Mucosa of descending colon (tissue), 3 donors: ENCODE measurements around the gene EMX2. TPM values are rescaled to one million over a fixed set of nuclear protein-coding genes. Genes with fewer than 3 reads are reported as not detected.

Experiments
- ATAC-seq: fragments of 200-7000 bp; cut with Tn5 transposase; one replicate; pipeline ENCODE4 v1.9.1; 2020; ENCODE audit warnings: mild to moderate bottlenecking, moderate library complexity
- DNase-seq, 3 donors: peaks; one replicate each; pipeline ENCODE4 v3.0.0-alpha.2; 2020
- H3K36me3 ChIP-seq: fragments of 200-600 bp; one replicate; pipeline ENCODE4 v1.8.0; 2021; ENCODE audit warnings: low read depth, mild to moderate bottlenecking
- H3K4me1 ChIP-seq: fragments of 200-600 bp; one replicate; pipeline ENCODE4 v1.8.0; 2021; ENCODE audit warnings: low read depth, mild to moderate bottlenecking
- H3K4me3 ChIP-seq: fragments of 200-600 bp; one replicate; pipeline ENCODE4 v1.8.0; 2021; ENCODE audit warnings: mild to moderate bottlenecking
- H3K9me3 ChIP-seq: fragments of 200-600 bp; one replicate; pipeline ENCODE4 v1.8.0; 2021; ENCODE audit warnings: mild to moderate bottlenecking
- CTCF ChIP-seq: fragments of 200-600 bp; IDR thresholded peaks from one replicate; pipeline ENCODE4 v1.8.0; 2022; ENCODE audit warnings: antibody characterized with exemption, mild to moderate bottlenecking
- intact Hi-C, 2 donors: fragments of 100-400 bp; cut with DNase I in 1 of 2; cut with micrococcal nuclease in 1 of 2; formaldehyde crosslinking; loops; one replicate each; pipeline versions ENCODE4 v1.11.0 to v1.11.1; 2022; cut with DNase I, micrococcal nuclease
- total RNA-seq, 3 donors: library from RNA; stranded (reverse); fragmentation: NEBNext Ultra II Directional in 2 of 3; extraction: Animal tissue kit (Norgen Biotek cat#: 25700) in 2 of 3; gene quantifications; one replicate each; pipeline versions ENCODE4 v1.2.1 to v1.2.4, GENCODE V29; 2021 to 2023
- donor health status: DM: no; HTN: no; CAD: no; lungs with moderate emphysema.
- donor health status: DM: no; HTN: no; CAD: no.
- donor health status: DM: no; HTN: yes; CAD: no.

The EMX2 gene
- total RNA-seq, 3 donors from 2014 or later: not detected

GRCh38 chr10:117544004-117544701 is 1.6 kb downstream of the EMX2 start:
- ATAC-seq (no peak), DNase-seq (no peak)
- H3K4me1 ChIP-seq: peaks cover 25% of the 10 kb centered on the region
- intact Hi-C loops: no loop called here
- no peak for TF ChIP-seq CTCF
- no peaks in the 10 kb centered on the region for H3K9me3 ChIP-seq
- no peaks in the 10 kb centered on the region for H3K36me3 ChIP-seq
- H3K4me3 ChIP-seq: no peak overlapping the region

GRCh38 chr10:117544711-117545140 is 2.2 kb downstream of the EMX2 start:
- TF ChIP-seq CTCF: no peak
- no peak overlapping the region for H3K4me3 ChIP-seq
- H3K36me3 ChIP-seq: no peaks in the 10 kb centered on the region
- DNase-seq (no peak), ATAC-seq (no peak)
- intact Hi-C loops: no loop called here
- H3K9me3 ChIP-seq: no peaks in the 10 kb centered on the region
- peaks cover 25% of the 10 kb centered on the region for H3K4me1 ChIP-seq

- Histone ChIP-seq H3K4me1 (peaks cover 25% of the 10 kb centered on the region), H3K4me3 (no peak overlapping the region), H3K36me3 (no peaks in the 10 kb centered on the region), H3K9me3 (no peaks in the 10 kb centered on the region)
- intact Hi-C loops: no loop called here
- ATAC-seq (no peak), DNase-seq (no peak)
- TF ChIP-seq CTCF: no peak
Measured at GRCh38 chr10:117545141-117546019, 2.8 kb downstream of the EMX2 start.

- peaks cover 25% of the 10 kb centered on the region for H3K4me1 ChIP-seq
- ATAC-seq (no peak), DNase-seq (no peak)
- intact Hi-C loops: no loop called here
- no peak overlapping the region for H3K4me3 ChIP-seq
- no peaks in the 10 kb centered on the region for H3K9me3 ChIP-seq
- TF ChIP-seq CTCF: no peak
- no peaks in the 10 kb centered on the region for H3K36me3 ChIP-seq
Measured at GRCh38 chr10:117546020-117546580, 3.6 kb downstream of the EMX2 start.

- no peak for ATAC-seq
- TF ChIP-seq CTCF: no peak
- H3K4me1 ChIP-seq: peaks cover 25% of the 10 kb centered on the region
- no peaks in the 10 kb centered on the region for H3K36me3 ChIP-seq
- intact Hi-C loops: no loop called here
- no peak for DNase-seq
- H3K4me3 ChIP-seq: no peak overlapping the region
- H3K9me3 ChIP-seq: no peaks in the 10 kb centered on the region
Measured at GRCh38 chr10:117546581-117547015, 4.1 kb downstream of the EMX2 start.
